Renal cortex interstitium (tissue), 11 donors: ENCODE results near the gene SSPN. TPM values are rescaled to one million over a fixed set of nuclear protein-coding genes. Genes with fewer than 3 reads are reported as not detected.

Source experiments
- DNase-seq, 11 donors: peaks; one replicate each; pipeline ENCODE4 v3.0.0-alpha.2; 2013; ENCODE audit warnings: low read depth in 9 of 11, low spot score in 4 of 11; ENCODE audit errors: extremely low read depth in 1 of 11
- polyA plus RNA-seq, 3 donors: library from polyadenylated mRNA; unstranded; fragments of 120-200 nt; gene quantifications; one replicate each; pipeline ENCODE4 v1.2.1, GENCODE V29; 2013; ENCODE audit not compliant: insufficient read length in 3 of 3

SSPN gene
- polyA plus RNA-seq, 3 donors, result 14.2 to 17.7 (median 14.3) TPM

DNA sequence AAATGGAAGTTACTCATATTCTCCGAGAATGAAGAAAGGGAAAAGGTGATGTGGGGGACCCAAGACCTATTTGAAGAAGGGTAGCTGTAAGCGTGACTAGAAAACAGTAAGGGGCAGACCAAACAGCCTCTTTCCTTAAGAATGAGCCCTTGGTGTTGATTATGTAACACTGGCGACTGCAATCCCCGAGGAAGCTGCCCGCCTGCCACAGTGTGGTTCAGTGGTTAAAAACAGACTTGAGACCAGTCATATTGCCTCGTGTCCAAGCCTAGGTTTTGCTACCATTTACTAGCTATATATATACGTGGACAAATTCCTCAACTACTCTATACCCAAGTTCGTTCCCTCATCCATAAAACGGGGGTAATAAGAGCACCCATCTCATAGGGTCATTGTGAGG lies 49.1 kb downstream of the SSPN start:
- DNase-seq, result no peak

DNA sequence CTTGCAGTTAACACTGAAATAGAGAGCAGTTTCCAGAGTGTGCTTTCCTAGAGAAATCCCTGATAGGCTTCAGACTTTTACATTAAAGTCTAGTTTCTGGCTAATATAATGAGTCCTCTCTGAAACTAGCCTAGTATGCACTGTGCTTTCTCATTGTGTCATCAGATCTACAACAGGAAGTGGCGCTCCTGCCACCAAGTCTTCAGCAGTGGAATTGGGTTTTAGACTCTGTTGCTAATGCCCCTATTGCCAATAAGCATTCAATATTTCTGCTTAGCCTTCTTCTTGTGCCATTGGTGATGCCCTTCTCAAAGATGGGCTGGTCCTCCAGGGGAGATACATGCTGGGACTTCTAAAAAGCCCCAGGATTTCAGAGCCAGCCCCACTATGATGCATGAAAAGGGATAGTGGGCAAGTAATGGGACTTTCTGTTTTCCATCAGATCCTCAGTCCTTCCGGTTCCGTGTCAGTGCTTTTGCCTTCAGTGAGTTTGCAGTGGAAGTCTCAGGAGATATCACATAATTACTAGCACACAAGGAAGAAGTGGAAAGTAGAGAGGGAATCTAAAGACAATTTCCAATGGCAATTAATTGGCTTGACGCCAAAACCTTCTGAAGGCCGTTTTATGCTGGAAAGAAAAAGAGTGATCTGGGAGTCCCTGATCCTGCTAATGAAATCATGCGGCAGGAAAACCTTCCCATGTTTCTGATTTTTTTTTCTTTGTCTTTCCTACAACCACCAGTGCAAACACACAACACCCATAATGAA lies 50.0 kb downstream of the SSPN start:
- DNase-seq, result no peak

DNA sequence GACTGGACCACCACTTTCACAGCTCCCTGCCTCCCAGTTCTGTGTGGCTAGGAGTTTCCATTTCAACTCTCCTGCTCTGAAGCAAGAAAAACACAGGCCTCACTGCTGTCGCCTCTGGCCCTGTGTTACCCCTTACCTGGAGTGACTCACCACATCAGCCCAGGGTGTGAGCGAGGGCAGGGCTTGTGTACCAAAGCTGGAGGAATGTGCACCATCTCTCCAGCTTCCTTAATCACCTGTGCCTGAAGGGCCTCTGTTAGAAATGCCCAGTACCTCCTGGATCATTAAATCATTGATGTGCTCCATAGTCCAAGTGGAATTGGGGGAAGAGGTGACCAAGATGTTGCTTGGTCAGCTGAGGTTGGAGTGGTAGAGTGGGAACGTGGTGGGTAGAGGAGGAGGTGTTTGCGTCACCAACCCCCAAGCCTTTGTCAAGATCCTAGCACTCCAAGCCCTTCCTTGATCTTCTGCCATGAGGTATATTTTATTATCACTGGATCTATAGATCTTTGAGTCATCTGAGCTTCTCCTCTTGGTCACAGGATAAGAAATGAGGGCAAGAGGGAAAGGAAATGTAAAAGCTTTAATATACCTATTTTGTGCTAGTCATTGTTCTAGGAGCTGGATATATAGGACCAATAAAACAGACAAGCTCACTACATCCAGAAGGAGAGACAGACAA lies 51.3 kb downstream of the SSPN start:
- DNase-seq, result no peak

DNA sequence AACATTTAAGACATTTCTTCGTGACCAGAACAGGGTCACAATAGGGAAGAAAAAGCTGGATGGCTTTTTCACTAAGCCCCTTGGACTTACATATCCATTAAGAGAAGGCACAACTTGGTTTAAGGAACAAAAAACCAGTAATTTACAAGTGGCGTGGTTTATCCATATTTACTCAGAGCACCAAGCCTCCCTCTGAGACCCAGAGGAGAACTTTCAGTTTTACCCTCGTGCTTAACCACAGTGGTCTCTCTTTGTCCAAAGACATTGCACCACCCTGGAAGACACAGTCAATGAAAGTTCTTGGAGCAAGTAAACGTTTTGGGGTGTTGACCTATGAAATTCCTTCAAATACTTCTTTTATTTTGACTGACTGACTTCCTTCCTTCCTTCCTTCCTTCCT lies 52.5 kb downstream of the SSPN start:
- DNase-seq, result no peak

DNA sequence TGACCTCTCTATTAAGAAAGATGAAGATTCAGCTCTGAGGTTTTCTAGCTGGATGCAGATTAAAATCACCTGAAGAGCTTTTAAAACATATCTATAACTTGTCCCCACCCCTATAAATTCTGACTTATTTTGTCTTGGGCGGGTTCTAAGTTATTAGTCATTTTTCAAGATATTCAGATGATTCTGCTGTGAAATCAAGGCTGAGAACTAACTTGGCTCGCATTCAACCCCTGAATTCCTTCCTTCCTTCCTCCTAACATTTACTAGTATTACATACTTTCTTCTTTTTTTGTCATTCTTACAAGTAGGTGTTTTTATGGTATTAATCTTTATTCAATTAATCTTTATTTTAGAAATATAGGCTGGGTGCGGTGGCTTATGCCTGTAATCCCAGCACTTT lies 55.4 kb downstream of the SSPN start:
- DNase-seq, result no peak

- DNase-seq, result no peak
Measured at GRCh38 chr12:26251600-26251999, 56.2 kb downstream of the SSPN start.

- no peak for DNase-seq
Measured at GRCh38 chr12:26252946-26253345, 57.6 kb downstream of the SSPN start.

- DNase-seq, result no peak
Measured at GRCh38 chr12:26255893-26256645, 60.7 kb downstream of the SSPN start.

DNA sequence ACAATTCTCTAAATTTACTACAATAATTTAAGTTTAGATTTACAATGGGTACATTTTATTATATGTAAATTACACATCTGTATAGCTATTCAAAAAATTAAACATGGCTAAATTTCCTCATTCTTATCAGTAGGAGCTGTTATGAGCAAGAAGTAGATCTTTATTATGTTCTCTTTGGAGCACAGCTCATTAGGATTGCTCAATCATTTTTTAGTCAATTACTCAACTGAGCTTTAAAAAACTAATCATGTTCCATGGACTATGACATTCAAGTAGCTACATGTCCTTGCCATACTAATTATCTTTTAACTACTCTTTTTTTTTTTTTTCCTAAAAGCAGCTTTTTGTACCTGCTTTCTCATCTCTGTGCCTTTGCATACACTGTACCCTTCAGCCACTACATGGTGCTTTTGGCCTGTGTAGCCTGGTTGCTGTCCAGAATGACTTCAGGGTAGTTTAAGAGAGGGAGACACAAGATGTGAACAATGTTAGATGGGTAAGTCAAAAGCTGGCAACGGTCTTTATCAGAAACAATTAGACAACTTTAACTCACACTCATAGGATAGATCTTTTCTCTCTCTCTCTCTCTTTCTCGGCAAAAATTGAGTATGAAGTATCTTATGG lies 69.0 kb downstream of the SSPN start:
- no peak for DNase-seq

DNA sequence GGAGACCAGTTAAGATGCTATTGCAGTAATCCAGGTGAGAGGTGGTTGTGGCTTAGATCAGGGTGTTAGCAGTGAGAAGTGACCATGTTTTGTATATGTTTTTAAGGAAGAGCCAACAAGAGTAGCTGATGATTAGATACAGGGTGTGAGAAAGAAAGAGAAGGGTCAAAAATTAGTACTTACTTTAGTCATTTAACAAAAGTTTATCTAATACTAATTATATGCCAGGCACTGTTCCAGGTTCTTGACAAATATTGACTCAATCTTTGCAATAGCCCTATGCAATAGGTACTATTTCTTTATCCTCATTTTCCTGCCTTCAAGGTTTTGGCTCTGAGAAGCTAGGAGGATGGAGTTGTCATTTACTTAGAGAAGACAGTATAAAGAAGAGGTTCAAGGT lies 70.2 kb downstream of the SSPN start:
- no peak for DNase-seq

- no peak for DNase-seq
Measured at GRCh38 chr12:26266881-26267280, 71.5 kb downstream of the SSPN start.

DNA sequence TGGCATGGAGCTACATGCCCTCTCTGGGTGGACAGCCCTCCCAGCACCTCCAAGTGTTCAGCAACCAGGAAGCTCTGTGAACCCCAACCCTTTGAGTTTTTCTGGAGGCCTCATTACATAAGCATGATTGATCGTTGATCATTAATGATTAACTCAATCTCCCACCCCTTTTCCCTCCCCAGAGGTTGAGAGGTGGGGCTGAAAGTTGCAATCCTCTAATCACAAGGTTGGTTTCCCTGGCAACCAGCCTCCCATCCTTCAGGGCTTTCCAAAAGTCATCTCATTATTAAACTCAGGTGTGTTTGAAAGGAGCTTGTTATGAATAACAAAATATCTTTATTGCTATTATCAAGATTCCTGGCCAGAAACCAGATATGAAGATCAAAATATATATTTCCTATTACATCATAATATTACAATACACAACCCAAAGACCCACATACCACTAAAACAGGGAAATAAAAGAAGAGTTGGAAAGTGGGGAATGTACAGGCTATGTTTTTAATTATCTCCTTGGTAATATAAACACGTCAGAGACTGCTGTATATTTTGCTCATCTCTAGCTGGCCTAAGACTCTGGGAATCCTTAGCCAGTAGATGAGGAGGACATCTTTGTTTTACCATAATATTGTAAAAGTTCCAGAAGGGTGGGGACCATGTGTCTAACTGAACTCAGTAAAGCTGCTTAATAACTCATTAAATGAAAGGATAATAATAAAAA lies 73.6 kb downstream of the SSPN start:
- no peak for DNase-seq

GRCh38 chr12:26269562-26270284 lies 74.3 kb downstream of the SSPN start:
- DNase-seq, result no peak

DNA sequence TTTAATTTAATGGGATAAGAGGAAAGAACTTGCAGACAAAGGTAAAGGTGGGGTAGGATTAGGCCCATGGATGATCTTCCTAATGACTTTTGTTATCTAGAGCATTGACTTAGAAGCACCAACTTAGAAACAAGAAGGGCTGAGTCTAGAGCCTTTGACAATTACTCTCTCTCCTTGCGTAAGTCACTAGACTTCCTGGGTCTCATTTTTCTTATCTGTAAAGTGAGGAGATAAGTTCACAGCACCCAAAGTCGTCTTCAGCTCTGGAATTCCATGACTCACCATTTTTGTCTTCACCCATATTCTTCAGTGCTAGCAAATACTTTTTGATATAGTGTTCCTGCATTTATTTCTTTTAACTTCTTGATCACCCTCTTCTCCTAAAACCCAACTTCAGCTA lies 75.7 kb downstream of the SSPN start:
- no peak for DNase-seq

DNA sequence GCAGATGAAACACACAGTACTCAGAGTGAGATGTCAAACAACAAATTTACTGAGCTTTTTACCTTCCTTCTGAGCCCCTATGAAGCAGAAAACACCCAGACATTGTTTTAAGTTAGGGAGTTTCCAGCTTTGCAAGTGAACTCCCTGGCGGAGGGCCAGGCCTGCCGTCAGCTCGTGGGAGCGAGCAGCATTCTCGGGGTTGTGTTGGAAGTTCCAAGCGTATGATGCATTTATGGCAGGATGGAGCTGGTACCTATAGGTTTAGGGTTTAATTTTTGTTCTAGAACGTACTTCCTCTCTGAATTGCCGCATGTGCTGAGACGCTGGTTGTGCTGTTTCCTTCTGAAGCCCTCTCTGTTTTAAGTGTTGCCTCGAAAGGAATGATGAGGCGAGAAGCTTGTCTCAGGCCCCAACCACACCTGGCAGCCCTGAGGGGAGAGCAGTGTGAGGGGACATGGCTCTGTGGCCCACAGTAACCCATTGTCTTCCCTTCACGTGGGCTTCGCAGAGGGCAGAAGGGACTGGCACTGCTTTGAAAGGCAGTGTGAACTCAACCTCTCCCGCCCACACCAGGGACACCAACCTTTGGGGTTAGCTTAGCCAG lies 76.6 kb downstream of the SSPN start:
- DNase-seq, result peak in 7 of 11 donors; percentile 38 to 67 (median 55)

- no peak for DNase-seq
Measured at GRCh38 chr12:26272851-26273250, 77.5 kb downstream of the SSPN start.

- no peak for DNase-seq
Measured at GRCh38 chr12:26273811-26274210, 78.4 kb downstream of the SSPN start.
